NCI-H748 (cell line): ENCODE results near the gene MCOLN3.
"Not testable (repeated sequence)": the region's sequence is repeated elsewhere in the genome, so short reads cannot be mapped to it uniquely, and the experiment has no call there.

Source experiments
- DNase-seq: peaks from one replicate; lab custom pipeline; 2025; ENCODE audit not compliant: unreplicated experiment; lab: John Stamatoyannopoulos, UW

Gene MCOLN3

DNA sequence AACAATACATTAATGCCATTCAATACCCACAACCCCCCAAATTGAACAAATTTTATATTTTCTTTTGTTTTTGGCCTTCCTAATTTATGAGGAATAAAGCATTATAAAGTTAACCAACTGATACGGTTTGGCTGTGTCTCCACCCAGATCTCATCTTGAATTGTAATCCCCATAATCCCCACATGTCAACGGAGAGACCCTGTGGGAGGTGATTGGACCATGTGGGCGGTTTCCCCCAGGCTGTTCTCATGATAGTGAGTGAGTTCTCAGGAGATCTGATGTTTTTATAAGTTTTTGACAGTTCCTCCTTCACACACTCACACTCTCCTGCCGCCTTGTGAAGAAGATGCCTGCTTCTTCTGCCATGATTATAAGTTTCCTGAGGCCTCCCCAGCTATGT is 6.4 kb upstream of the MCOLN3 start:
- DNase-seq = no peak

DNA sequence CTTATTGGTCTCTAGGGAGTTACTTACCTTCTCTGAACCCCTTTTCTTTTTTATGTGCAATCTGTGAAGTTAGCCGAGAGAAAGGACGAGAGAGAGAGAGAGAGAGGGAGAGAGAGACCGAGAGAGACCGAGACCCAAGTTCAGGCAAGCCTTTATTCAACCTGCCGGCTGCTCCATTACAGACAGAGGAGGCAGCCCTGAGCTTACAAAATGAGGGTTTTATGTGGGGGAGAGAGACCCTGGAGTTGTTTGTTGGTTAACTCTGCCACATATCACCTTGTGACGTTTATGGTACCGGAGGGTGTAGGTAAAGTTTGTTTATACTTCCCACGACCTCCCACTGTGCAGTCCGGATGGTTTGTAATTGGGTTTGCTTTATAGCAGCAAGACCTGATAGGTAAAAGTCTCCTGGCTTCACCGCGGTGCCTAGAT is 1.5 kb upstream of the MCOLN3 start:
- DNase-seq = no peak

DNA sequence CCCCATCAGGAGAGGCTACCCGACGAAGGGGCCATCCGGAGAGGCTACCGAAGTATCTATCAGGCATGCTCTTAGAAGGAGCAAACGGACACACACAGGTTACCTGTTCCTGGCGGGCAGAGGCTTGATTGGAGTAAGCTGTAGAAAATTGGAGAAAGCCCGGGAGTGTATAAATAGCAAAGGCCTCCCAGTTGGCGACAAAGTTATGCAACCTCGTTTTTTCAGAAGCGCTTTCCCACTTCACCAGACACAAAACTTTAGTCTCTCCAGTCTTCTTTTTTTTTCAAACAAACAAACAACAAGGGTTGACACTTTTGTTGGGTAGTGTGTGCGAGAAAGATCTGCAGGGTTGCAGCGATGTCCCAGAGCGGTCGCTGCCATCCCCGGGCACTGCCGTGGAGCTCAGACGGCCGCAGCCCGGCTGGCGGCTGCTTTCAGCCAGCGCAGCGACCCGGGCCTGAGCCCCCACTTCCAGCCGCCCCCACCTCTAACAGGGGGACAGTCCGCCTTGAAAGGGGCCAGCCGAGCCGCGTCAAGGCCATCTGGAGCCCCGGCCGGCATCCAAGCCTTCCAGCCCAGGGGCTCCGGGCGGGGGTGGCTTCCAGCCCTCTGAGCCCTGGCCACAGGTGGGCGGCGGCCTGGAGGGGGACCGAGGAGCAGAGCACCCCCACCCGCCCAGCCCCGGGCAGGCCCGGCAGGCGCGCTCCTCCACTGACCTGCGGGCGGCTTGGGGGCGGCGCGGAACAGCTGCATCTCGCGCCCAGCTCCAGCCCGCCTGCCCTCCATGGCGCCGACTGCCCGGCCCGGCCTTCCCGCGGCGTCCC is 616 bp downstream of the MCOLN3 start:
- peak; percentile 52 for DNase-seq

DNA sequence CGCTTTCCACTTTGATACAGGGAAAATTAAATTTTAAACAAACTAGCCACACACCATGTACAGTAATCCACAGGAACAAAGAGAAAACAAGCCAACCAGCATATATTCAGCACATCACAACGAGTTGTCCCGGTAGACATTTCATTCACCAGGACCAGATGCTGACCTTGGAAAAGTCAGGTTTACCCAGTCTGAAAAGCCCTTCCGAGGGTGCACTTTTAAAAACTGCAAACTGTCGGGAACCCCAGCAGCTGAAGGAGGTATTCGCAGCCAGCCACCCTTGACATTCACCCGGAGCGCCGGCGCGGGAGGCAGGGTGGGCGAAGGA is 1.2 kb downstream of the MCOLN3 start:
- DNase-seq = no peak

DNA sequence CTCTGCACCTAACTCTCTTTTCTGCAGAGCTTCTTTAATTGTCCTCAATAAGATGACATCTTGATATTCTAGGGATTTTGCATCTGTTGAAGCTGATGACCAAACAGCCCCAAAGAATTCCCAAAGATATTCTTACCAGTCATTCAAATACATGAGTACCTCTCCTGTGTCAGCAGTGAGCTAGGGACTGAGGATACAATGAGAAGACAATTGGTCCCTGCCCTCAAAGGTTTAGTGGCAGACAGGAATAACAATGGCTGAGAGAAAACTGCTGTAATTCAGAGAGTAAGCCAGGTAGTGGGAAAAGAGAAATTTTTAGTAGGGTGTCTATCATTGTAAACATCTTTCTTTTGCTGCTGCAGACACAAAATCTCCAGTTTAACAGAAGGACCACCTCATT is 5.9 kb downstream of the MCOLN3 start:
- DNase-seq = no peak

DNA sequence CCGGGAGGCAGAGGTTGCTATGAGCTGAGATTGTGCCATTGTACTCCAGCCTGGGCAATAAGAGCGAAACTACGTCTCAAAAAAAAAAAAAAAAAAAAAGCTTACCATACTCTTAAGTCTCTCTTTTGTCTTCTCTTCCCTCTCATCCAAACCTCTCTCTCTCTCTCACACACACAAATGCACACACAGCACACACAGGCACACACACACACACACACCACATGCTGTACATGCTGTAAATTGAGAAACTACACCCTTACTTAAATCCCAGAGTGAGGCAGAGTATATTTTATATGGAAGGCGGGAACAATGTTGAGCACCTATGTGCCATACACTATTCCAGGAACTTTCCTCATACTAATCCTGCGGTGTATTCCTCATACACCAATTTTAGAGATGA is 6.5 kb downstream of the MCOLN3 start:
- DNase-seq = no peak

DNA sequence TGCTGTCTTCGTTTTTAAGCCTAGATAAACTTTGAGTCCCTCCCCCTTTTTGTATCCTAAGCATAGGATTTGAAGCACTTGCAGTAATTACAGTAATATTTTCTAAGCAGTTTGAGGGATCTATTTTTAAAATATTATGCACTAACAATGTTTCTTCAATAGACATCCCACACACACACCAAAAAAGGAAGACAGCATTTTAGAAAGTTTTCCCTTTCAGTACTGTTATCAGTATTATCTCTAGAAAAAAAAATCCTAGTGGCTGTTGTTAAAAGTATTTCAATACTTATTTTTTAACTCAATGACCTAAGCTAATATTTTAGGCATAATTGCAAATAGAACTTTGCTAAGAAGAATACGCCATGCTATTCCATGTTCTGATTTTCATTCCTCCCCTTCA is 15.1 kb downstream of the MCOLN3 start:
- DNase-seq = no peak

DNA sequence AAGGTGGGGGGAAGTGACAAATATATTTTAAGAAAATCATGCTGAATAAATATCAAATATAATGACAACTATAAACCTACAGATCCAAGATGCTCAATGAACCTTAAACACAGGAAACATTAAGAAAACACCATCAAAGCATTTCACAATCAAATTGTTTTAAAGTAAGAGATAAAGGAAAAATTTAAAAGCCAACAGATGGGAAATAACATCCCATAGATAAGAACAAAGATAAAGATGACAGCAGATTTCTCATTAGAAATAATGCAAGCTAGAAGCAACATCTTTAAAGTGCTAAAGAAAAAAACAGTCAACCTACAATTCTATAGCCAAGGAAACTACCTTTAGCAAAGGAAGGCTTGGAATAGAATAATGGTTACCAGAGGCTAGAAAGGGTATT is 17.8 kb downstream of the MCOLN3 start:
- DNase-seq = no peak

DNA sequence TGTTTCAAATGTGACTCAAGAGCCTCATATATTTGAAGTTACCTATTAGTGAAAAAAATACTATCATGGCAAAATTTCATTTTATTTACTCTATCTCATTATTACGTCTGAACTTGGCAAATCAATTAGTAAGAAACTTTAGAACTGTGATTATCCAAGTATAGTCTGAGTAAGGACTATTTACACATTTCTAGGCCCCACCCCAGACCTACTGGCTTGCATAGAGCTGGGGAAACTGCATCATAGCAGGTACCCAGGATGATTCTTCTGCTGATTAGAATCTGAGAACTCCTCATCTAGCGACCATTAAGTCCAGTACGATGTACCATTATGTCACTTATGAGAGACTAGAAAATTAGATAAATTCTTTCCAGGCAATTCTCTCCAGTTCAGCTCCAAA is 20.1 kb downstream of the MCOLN3 start:
- no peak for DNase-seq

DNA sequence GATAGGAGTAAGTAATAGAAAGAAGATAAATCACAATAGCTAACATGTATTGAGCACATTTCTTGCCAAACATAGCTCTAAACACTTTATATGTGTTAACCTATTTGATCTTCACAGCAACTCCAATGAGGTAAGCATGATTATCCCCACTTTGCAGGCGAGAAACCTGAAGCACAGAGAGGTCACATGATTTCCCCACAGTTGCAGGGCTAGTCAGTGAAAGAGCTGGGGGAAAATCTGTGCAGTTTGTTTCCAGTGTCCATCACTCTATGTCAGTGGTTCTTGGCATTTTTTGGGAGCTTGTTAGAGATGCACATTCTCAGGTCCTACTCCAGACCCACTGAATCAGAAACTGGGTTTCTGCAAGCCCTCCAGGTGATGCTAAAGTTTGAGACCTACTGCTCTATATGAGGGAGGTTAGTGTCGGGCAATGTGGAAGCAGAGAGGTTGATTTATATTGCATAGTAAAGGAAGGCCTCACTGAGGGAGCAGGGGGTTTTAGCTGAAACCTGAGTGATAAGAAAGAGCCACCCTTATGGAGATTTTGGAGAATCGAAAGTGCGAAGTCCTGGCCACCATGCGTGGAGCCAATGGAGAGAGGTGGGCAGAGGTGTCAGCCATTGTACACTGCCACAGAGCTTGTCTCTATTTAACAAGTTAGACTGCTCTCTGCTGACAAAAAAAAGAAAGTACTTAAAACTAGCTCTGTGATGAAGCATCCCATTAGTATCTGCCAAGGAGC is 20.9 kb downstream of the MCOLN3 start:
- peak; percentile 14 for DNase-seq

DNA sequence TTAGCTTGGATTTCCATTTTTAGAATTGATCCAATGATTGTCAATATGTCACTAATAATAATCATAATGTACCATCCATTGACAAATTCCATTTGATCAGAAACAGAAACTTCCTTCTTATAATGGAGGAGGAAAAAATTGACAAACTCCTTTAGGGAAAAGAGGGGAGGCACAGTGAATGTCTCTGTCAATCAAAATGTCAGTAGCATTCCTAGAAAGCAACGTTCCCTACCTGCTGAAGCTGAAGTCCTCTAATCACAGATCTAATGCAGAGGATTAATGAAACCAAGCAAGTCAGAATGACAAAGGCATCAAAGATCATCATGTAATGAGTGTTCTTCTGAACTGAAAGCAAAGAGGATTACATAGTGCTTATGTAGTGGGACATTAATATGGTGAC is 22.4 kb downstream of the MCOLN3 start:
- no peak for DNase-seq

DNA sequence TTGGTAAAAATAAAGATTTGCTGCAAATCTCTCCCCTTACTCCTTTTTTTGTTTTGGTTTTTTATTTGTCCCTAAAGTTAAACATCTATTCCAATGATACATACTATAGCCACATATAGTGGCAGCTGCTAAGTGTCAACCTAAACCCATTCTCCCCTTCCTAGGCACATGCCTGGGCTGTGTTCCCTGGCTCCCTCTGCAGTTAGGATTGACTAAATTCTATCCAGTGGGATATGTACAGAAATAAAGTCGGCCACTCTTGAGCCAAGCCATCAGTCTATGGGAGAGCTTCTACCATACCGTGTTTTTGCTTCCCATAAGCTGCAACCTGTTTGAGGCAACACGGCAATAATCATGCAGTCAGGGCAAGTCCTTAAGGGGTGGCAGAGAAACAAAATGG is 23.6 kb downstream of the MCOLN3 start:
- DNase-seq = no peak

DNA sequence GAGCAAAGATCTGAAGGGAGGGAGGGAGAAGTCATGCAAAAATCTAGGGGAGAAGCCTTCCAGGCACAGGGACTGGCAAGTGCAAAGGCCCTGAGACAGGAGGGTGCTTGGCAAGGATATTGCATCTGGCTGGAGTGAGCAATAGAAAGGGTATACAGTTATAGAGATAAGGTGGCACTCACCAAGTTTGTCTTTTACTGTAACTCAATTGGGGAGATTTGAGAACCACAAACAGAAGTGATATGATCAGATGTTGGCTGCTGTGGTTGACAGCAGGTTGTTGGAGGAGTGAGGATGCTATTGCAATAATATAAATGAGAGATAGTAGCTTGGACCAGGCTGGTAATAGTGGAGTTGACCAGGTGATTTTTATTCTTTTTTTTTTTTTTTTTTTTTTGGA is 25.6 kb downstream of the MCOLN3 start:
- DNase-seq = no peak

DNA sequence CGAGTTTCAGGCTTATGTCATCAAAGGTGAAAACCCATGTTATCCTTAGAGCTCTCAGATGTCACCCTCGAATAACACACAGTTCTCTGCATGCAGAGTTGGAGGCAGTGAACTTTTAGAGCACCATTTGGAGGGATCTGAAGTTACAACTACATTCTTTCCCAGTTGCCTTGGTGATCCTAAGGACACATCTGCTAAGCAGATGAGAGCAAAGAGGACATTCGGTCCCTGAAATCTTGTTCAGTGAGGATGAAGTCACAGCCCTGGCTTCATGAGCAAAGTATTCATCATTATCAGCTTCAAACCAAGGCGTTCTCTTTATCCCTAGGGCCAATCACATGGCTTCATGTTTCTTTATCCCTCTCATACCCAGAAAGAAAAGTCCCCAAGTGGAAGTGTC is 28.3 kb downstream of the MCOLN3 start:
- DNase-seq = no peak

DNA sequence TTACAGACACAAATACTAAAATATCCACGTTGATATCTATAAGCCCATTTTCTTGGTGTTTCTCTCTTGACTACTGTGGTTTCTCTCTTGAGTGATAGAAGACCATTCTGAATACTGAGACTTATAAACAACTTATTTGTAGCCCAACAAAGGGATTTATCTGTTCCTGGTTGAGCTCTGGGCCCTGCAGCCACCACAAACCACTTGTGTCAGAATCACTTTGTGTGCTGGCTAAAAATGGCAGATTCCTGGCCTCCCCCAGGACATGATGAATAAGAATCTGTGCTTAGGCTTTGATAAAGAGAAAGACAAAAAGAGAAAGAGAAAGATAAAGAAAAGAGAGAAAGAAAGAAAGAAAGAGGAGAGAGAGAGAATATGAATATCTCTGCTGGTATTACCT is 32.5 kb downstream of the MCOLN3 start:
- DNase-seq = no peak

DNA sequence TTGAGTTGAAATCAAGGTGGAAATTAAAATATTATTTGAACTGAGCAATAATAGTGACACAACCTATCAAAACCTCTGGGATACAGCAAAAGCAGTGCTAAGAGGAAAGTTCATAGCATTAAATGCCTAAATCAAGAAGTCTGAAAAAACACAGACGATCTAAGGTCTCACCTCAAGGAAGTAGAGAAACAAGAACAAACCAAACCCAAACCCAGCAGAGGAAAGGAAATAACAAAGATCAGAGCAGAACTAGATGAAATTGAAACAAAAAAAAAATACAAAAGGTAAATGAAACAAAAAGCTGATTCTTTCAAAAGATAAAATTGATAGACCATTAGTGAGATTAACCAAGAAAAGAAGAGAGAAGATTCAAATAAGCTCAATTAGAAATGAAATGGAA is 42.7 kb downstream of the MCOLN3 start:
- not testable (repeated sequence) for DNase-seq

DNA sequence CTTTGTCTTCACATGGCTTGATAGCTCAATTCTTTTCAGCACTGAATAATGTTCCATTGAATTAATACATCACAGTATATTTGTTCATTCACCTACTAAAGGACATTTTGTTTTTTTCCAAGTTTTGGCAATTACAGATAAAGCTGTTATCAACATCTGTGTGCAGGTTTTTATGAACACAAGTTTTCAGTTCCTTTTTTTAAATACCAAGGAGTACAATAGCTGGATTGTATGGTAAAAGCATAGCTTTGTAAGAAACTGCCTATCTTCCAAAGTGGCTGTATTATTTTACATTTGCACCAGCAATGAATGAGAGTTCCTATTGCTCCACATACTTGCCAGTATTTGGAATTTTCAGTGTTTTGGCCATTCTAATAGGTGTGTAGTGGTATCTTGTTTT is 46.6 kb downstream of the MCOLN3 start:
- no peak for DNase-seq

DNA sequence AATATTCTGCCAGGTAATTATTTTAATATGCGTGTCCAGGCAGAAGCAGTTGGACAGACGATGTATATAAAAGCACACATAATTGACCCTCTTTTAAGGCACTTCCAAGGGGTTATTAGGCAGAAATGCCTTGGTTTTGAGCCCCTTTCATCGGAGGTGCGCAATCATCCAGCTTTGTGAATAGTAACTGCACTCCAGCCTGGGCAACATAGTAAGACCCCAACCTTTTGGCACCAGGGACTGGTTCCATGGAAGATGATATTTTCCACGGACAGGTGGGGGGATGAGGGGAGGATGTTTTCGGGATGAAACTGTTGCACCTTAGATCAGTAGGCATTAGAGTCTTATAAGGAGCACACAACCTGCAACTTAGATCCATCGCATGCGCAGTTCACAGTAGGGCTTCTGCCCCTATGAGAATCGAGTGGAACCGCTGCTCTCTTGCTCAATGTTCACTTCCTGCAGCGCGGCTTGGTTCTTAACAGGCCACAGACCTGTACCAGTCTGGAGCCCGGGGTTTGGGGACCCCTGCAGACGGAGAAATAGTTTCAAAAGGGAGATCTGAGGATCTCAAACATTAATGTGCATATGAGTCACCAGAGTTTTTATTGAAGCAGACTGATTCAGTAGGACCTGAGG is 49.5 kb downstream of the MCOLN3 start:
- no peak for DNase-seq

DNA sequence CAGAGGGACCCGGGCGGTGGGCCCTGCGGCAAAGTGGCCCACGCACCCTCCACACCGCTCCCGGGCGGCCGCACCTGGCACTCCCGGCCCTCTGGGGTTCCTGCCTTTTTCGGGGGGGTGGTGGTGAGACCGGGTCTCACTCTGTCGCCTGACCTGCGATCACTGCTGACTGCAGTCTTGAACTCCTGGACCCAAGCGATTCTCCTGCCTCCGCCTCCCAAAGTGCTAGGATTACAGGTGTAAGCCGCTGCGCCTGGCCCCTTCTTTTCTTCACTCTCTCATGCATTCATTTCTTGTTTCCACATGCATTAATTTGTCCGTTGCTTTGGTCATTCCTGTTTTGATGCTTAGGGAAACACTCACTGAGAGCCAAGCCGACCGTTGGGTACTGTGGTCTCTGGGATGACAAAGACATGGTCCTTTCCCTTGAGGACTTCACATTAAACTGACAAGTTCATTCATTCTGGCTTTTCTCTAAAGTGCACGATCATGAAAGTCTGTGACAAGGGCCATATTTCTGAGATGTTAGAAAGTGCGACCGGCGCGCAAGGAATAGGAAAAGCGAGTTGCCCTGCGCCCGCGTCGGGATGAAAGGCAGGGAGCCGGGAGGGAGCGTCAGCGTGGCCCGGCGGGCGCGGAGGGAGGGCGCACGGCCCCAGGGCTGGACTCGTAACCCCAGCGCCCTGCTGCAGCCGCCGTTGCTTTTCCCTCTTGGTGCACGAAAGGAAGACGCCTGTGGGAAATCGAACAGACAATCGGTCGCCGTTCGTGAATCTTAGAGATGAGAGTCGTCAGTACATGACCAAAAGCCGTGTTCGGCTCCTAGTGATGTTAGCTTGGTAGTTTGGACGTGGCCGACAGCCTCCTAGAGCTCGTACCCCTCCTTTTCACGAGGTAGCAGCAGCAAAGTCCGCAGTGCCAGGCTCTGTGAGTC is 50.4 kb downstream of the MCOLN3 start:
- peak; percentile 60 for DNase-seq

DNA sequence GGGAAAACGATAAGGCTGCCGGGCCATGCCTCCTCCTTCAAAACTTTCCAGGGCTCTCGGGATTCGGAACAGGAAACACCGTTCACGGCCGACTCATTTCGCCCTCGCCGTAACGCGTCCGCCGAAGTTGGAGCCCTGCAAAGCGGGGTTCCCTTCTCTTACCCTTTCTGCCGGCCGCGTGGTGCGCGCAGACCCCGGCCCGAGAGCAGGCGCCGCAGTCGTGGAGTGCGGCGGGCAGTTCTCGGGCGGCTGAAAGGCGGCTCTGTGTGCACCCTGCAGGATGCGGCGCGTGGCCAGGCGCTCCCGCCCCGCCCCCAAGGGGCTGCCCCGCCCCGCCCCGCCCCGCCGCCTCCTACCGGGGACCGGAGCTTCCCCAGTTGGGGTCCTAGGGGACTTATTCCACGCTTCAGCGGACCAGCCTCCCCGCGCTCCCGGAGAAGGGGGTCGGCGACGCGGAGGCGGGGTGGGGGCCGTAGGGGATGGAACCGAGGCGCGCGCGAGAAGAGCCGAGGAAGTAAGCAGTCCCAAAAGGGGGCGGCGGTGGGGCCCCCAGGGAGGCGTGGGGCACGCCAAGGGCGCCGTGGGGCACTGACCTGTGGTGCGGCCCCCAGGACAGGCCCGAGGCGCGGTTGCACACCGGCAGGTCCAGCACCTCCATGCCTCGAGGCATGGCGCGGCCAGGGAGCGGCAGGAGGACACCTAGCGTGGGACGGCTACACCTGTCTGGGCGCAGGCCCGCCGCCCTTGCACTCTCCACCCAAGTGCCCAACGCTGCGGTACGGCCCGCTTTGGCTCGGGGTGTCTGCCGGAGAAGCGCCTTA is 51.2 kb downstream of the MCOLN3 start, which contains the start of gene MCOLN2:
TSS of gene MCOLN2 (minus strand) at position 268 of the 821 bp plus-strand sequence. CDS start at position 27, 241 bp downstream.
- peak; percentile 69 for DNase-seq
